Measurements from ENCODE around the gene DYRK1A.

The DYRK1A gene

GRCh38 chr21:37453350-37453749 lies 86.8 kb downstream of the DYRK1A start:
- no peak for DNase-seq (ENCODE audit: low read depth)
- H3K4me3 ChIP-seq (replicated peaks; ENCODE audit: low read depth, low read length): no peak overlapping the region
- no peak for TF ChIP-seq CTCF (IDR thresholded peaks at IDR 0.05; ENCODE audit: low read length, missing control alignments)

- no peak for DNase-seq (ENCODE audit: low read depth)
- no peak for TF ChIP-seq CTCF (IDR thresholded peaks at IDR 0.05; ENCODE audit: low read length, missing control alignments)
- no peak overlapping the region for H3K4me3 ChIP-seq (replicated peaks; ENCODE audit: low read depth, low read length)
Measured at GRCh38 chr21:37454869-37455503, 88.4 kb downstream of the DYRK1A start.

GRCh38 chr21:37455504-37455911 lies 88.9 kb downstream of the DYRK1A start:
- no peak for TF ChIP-seq CTCF (IDR thresholded peaks at IDR 0.05; ENCODE audit: low read length, missing control alignments)
- peak; percentile 36 for DNase-seq (ENCODE audit: low read depth)
- no peak overlapping the region for H3K4me3 ChIP-seq (replicated peaks; ENCODE audit: low read depth, low read length)

DNA sequence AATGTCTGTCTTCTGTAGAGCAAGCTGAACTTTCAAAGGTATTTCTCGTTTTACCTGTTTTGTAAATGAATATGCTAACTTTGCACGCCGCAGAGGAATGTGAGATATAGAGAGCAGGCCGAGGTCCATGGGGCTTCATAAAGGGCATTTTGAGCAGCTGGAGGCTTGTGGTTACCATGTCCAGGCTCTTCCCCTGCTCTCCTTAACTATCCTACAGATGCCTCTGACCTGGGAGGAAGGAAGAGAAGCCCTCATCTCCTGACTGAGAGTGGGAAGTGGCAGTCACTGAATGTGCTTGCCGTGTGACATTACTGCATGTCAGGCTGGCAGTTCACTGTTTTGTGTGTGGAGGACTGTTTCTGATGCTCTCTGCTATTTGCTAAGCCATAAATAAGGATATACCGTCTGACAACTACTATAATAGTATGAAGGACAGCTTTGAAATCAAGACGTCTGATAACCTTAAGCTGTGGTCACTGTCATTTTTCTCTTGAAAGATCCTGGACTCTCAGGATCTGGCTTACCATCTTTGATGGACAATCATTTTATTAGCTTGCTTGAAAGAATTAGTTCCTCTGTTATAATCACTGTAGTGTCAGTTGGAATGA lies 92.2 kb downstream of the DYRK1A start:
- no peak overlapping the region for H3K4me3 ChIP-seq (replicated peaks; ENCODE audit: low read depth, low read length)
- no peak for DNase-seq (ENCODE audit: low read depth)
- TF ChIP-seq CTCF (IDR thresholded peaks at IDR 0.05; ENCODE audit: low read length, missing control alignments): no peak

GRCh38 chr21:37459575-37459974 lies 93.0 kb downstream of the DYRK1A start:
- TF ChIP-seq CTCF (IDR thresholded peaks at IDR 0.05; ENCODE audit: low read length, missing control alignments): no peak
- H3K4me3 ChIP-seq (replicated peaks; ENCODE audit: low read depth, low read length): no peak overlapping the region
- peak; percentile 45 for DNase-seq (ENCODE audit: low read depth)

- no peak overlapping the region for H3K4me3 ChIP-seq (replicated peaks; ENCODE audit: low read depth, low read length)
- no peak for DNase-seq (ENCODE audit: low read depth)
- TF ChIP-seq CTCF (IDR thresholded peaks at IDR 0.05; ENCODE audit: low read length, missing control alignments): peak; percentile 17
Measured at GRCh38 chr21:37460196-37460595, 93.6 kb downstream of the DYRK1A start.

DNA sequence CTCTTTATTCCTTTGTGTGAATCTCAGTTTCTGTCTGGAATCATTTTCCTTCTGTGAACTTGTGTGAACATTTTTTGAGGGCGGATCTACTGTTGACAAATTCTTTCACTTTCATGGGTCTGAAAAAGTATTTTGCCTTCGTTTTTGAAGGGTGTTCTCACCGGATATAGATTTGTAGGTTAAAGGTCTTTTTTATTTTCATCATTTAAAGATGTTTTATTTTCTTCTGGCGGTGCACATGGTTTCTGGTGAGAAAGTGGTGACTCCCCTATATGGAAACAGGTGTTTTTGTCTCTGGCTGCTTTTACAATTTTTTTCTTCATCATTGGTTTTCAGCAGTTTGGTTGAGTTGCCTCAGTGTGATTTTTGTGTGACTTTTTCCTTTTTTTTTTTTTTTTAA lies 94.9 kb downstream of the DYRK1A start:
- no peak for DNase-seq (ENCODE audit: low read depth)
- TF ChIP-seq CTCF (IDR thresholded peaks at IDR 0.05; ENCODE audit: low read length, missing control alignments): no peak
- H3K4me3 ChIP-seq (replicated peaks; ENCODE audit: low read depth, low read length): no peak overlapping the region
